OCI-LY7 (cell line): ENCODE data around the gene TNIK. TPM values are rescaled to one million over a fixed set of nuclear protein-coding genes. Genes with fewer than 3 reads are reported as not detected.

ENCODE experiments used
- BruUV-seq: library from RNA; stranded (reverse); fragments of 400-500 nt; replicated peaks from 2 replicates; lab custom pipeline; 2021; lab: Mats Ljungman, UMichigan
- CTCF ChIA-PET: fragments of 300-600 bp; sonication (Branson Sonifier 250); formaldehyde crosslinking; loops from one replicate; lab custom pipeline; 2022; ENCODE audit warnings: antibody characterized with exemption; ENCODE audit not compliant: unreplicated experiment; lab: Charles Lee
- POLR2A ChIA-PET: fragments of 300-600 bp; sonication (Branson Sonifier 250); formaldehyde crosslinking; loops from one replicate; lab custom pipeline; 2022; ENCODE audit warnings: antibody characterized with exemption; lab: Charles Lee
- DNase-seq: peaks from one replicate; pipeline ENCODE4 v3.0.0-alpha.2; 2015; ENCODE audit warnings: low spot score
- H2AFZ ChIP-seq: fragments of 200-600 bp; sonication (generic), shearing (Covaris generic); 2 replicates; pipeline ENCODE4 v1.6.1; 2014; ENCODE audit warnings: mild to moderate bottlenecking, antibody characterized with exemption, low read length, moderate library complexity
- H3K27ac ChIP-seq: fragments of 200-600 bp; sonication (generic); 2 replicates; pipeline ENCODE4 v1.5.1; 2014; ENCODE audit warnings: mixed run types, low read depth, mild to moderate bottlenecking, moderate library complexity, low read length, inconsistent platforms; ENCODE audit not compliant: poor library complexity, severe bottlenecking
- H3K36me3 ChIP-seq: fragments of 200-600 bp; sonication (generic); 2 replicates; pipeline ENCODE4 v1.6.1; 2014; ENCODE audit warnings: mild to moderate bottlenecking, antibody characterized with exemption, low read length, moderate library complexity, mixed read lengths; ENCODE audit not compliant: insufficient read depth
- H3K4me1 ChIP-seq: fragments of 200-600 bp; sonication (generic); 2 replicates; pipeline ENCODE4 v1.5.1; 2014; ENCODE audit warnings: mild to moderate bottlenecking, low read length; ENCODE audit not compliant: insufficient read depth, poor library complexity, severe bottlenecking
- H3K4me2 ChIP-seq: fragments of 200-600 bp; sonication (generic); 2 replicates; pipeline ENCODE4 v1.6.1; 2014; ENCODE audit warnings: mild to moderate bottlenecking, low read length
- H3K4me3 ChIP-seq: fragments of 200-600 bp; sonication (generic); 2 replicates; pipeline ENCODE4 v1.5.1; 2014; ENCODE audit warnings: mild to moderate bottlenecking, low read depth, low read length; ENCODE audit not compliant: poor library complexity, severe bottlenecking
- H3K79me2 ChIP-seq: fragments of 200-600 bp; sonication (generic); 2 replicates; pipeline ENCODE4 v1.6.1; 2016; ENCODE audit warnings: low read depth, mild to moderate bottlenecking, low read length, moderate library complexity, mixed read lengths; ENCODE audit not compliant: insufficient read depth
- H3K9me2 ChIP-seq: fragments of 200-600 bp; sonication (generic); 2 replicates; pipeline ENCODE4 v1.6.1; 2016; ENCODE audit warnings: mild to moderate bottlenecking, low read length, mixed read lengths; ENCODE audit not compliant: insufficient read depth
- H3K9me3 ChIP-seq: fragments of 200-600 bp; sonication (generic); 2 replicates; pipeline ENCODE4 v1.6.1; 2014; ENCODE audit warnings: mild to moderate bottlenecking, mixed run types, low read length, mixed read lengths
- H4K20me1 ChIP-seq: fragments of 200-600 bp; sonication (generic); 2 replicates; pipeline ENCODE4 v1.6.1; 2014; ENCODE audit warnings: mild to moderate bottlenecking, antibody characterized with exemption, low read length, moderate library complexity, mixed read lengths; ENCODE audit not compliant: insufficient read depth
- EZH2phosphoT487 ChIP-seq: fragments of 200-600 bp; sonication (generic); IDR thresholded peaks from 2 replicates; pipeline ENCODE4 v1.6.1; 2018; ENCODE audit warnings: low read depth, borderline replicate concordance, mild to moderate bottlenecking, mixed run types, antibody characterized with exemption, low read length, moderate library complexity, mixed read lengths
- intact Hi-C: fragments of 100-400 bp; cut with micrococcal nuclease; formaldehyde crosslinking; loops from one replicate; pipeline ENCODE4 v1.10.0; 2022; ENCODE audit not compliant: unreplicated experiment
- total RNA-seq, 2 experiments: library from RNA; depleted of rRNA in 1 of 2; stranded (reverse); fragments of >200 nt in 1 of 2; shearing (Covaris generic) in 1 of 2; gene quantifications; 2 replicates each; pipeline ENCODE4 v1.2.3, GENCODE V29; 2014 to 2022
- TF ChIP-seq, protein P1 (sequence below): fragments of 200-600 bp; sonication (generic); conservative IDR thresholded peaks from 2 replicates; pipeline ENCODE4 v1.5.1; 2014; ENCODE audit warnings: mild to moderate bottlenecking, antibody characterized with exemption, low read length, moderate library complexity, mixed read lengths

The TNIK gene
- total RNA-seq, 2 experiments from 2014 or later = not detected

DNA sequence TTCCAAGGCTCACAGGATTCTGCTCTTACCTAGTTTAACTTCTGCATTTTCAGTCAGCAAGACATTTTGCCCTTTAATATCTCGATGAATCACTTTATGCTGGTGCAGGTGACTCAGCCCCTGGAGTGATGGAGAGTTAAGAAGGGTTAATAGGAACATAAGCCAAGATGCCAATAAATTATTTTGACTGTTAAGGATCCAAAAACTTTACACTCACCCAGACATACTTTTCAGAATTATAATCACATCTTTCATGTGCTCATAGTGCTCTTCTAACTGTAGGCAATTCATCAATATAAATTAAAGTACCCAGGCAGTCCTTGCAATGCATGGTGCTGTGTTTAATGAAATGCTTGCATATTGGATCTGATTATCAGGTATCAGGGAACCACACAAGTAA lies 269.5 kb downstream of the TNIK start:
- Histone ChIP-seq H3K36me3 (no peaks in the 10 kb centered on the region), H3K4me1 (no peaks in the 10 kb centered on the region), H2AFZ (no peak overlapping the region), H3K79me2 (no peaks in the 10 kb centered on the region), H3K4me3 (no peak overlapping the region), H3K27ac (no peak overlapping the region), H3K9me2 (no peaks in the 10 kb centered on the region), H3K9me3 (no peaks in the 10 kb centered on the region), H4K20me1 (no peaks in the 10 kb centered on the region), H3K4me2 (no peak overlapping the region)
- no peak for TF ChIP-seq EZH2phosphoT487
- TF ChIP-seq, protein P1, sequence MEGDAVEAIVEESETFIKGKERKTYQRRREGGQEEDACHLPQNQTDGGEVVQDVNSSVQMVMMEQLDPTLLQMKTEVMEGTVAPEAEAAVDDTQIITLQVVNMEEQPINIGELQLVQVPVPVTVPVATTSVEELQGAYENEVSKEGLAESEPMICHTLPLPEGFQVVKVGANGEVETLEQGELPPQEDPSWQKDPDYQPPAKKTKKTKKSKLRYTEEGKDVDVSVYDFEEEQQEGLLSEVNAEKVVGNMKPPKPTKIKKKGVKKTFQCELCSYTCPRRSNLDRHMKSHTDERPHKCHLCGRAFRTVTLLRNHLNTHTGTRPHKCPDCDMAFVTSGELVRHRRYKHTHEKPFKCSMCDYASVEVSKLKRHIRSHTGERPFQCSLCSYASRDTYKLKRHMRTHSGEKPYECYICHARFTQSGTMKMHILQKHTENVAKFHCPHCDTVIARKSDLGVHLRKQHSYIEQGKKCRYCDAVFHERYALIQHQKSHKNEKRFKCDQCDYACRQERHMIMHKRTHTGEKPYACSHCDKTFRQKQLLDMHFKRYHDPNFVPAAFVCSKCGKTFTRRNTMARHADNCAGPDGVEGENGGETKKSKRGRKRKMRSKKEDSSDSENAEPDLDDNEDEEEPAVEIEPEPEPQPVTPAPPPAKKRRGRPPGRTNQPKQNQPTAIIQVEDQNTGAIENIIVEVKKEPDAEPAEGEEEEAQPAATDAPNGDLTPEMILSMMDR = no peak
- ChIA-PET CTCF (no interaction called here), POLR2A (no interaction called here)
- DNase-seq = no peak
- intact Hi-C loops = no loop called here
- no TSS peak for BruUV-seq

DNA sequence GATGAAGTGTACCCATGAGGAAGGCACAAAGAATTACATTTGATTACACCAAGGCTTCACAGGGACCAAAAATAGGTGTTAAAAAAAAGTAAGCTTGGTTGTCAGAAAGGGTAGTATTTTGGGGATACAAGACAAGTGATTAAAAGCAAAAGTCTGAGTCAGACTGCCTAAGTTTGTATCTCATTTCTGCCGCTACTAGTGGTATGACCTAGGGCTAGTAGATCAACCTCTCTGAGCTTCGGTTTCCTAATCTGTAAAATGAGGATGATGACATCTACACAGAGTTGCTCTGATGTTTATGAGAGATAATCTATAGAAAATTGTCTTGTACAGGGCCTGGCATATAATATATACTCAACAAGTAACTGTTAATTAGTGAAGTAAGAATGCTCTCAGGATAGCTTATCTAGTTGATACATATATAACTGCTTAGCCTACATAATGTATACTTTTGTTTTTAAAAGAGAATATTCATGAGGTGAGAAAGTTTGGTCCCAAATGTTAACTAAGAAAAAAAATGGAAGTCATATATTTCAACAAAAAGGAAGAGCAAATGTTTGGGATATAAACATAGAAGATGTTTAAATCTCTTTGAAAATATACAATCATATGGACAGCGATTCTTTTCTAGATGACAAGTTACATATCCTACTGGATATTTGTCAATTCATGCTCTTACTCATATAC lies 270.7 kb downstream of the TNIK start:
- Histone ChIP-seq H4K20me1 (no peaks in the 10 kb centered on the region), H3K4me1 (no peaks in the 10 kb centered on the region), H3K27ac (no peak overlapping the region), H3K9me2 (no peaks in the 10 kb centered on the region), H3K79me2 (no peaks in the 10 kb centered on the region), H3K4me2 (no peak overlapping the region), H3K4me3 (no peak overlapping the region), H3K36me3 (no peaks in the 10 kb centered on the region), H3K9me3 (no peaks in the 10 kb centered on the region), H2AFZ (no peak overlapping the region)
- TF ChIP-seq, protein P1 = no peak
- no peak for TF ChIP-seq EZH2phosphoT487
- ChIA-PET CTCF (no interaction called here), POLR2A (interaction anchor here (0.5 to 1.0 kb wide), 3 partner anchors 26 to 1662 kb away, joined by 3 to 5 read pairs (median 3); no protein-coding TSS in a partner anchor)
- intact Hi-C loops = no loop called here
- no TSS peak for BruUV-seq
- no peak for DNase-seq

DNA sequence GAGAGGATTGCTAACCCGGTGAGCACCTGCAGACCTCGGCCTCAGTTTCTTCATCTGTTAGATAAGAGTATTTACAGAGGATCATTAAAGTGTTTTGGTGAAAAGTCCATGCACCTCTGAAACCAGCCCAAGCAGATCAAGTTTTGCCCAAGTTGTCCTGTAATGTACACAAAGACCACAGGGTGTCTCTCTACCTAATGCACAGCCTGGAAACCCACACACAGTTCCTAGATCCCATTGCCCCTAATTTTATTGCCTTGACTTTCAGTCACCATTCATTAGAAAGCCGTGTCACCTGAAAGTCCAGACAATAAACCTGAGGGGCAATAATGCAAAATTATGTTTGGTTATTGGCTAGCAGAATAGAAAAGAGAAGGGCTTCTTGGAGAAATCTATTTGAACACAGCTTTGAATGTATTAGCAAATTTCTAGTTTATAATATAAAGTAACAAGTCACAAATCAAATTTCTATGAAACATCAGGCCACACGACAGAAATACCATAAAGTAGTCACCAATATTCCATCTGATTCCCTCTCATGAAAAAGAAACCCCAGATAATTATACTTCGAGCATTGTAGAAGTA lies 272.4 kb downstream of the TNIK start:
- H3K27ac ChIP-seq = no peak overlapping the region
- no TSS peak for BruUV-seq
- ChIA-PET CTCF (no interaction called here), POLR2A (no interaction called here)
- H4K20me1 ChIP-seq = no peaks in the 10 kb centered on the region
- no peak for TF ChIP-seq EZH2phosphoT487
- TF ChIP-seq, protein P1 = peak; percentile 82
- H2AFZ ChIP-seq = no peak overlapping the region
- no peaks in the 10 kb centered on the region for H3K9me2 ChIP-seq
- H3K79me2 ChIP-seq = no peaks in the 10 kb centered on the region
- no peaks in the 10 kb centered on the region for H3K9me3 ChIP-seq
- no peaks in the 10 kb centered on the region for H3K36me3 ChIP-seq
- DNase-seq = peak; percentile 61
- H3K4me1 ChIP-seq = no peaks in the 10 kb centered on the region
- H3K4me2 ChIP-seq = no peak overlapping the region
- H3K4me3 ChIP-seq = no peak overlapping the region
- intact Hi-C loops = loop anchor here (2.0 kb wide), 1 partner anchor 379 kb away; no protein-coding TSS in a partner anchor
